Hindlimb muscle (tissue), 1 donor: ENCODE data around the gene CTXN2. TPM values are rescaled to one million over a fixed set of nuclear protein-coding genes. Genes with fewer than 3 reads are reported as not detected.

Source experiments
- DNase-seq: peaks from one replicate; pipeline ENCODE4 v3.0.0-alpha.2; 2013
- polyA plus RNA-seq: library from polyadenylated mRNA; unstranded; fragments of 120-200 nt; gene quantifications from one replicate; pipeline ENCODE4 v1.2.1, GENCODE V29; 2013; ENCODE audit not compliant: insufficient read length

Gene CTXN2
- polyA plus RNA-seq, 1 donor, result not detected

GRCh38 chr15:48225771-48226170 is 34.3 kb downstream of the CTXN2 start:
- no peak for DNase-seq

GRCh38 chr15:48230498-48230897 is 39.0 kb downstream of the CTXN2 start:
- DNase-seq, result no peak

GRCh38 chr15:48233246-48233645 is 41.8 kb downstream of the CTXN2 start:
- DNase-seq, result no peak

- no peak for DNase-seq
Measured at GRCh38 chr15:48239334-48239733, 47.9 kb downstream of the CTXN2 start.

- no peak for DNase-seq
Measured at GRCh38 chr15:48242015-48242414, 50.5 kb downstream of the CTXN2 start.

GRCh38 chr15:48242535-48242934 is 51.1 kb downstream of the CTXN2 start:
- no peak for DNase-seq

GRCh38 chr15:48244921-48245320 is 53.5 kb downstream of the CTXN2 start:
- no peak for DNase-seq

- DNase-seq, result no peak
Measured at GRCh38 chr15:48248414-48248813, 56.9 kb downstream of the CTXN2 start.

GRCh38 chr15:48250640-48251076 is 59.2 kb downstream of the CTXN2 start:
- peak; percentile 73 for DNase-seq

- no peak for DNase-seq
Measured at GRCh38 chr15:48253172-48253571, 61.7 kb downstream of the CTXN2 start.

Other genes starting within 250 kb of the CTXN2 start
- gene SLC24A5, start 70.7 kb upstream of the CTXN2 start, polyA plus RNA-seq, result 0.14 TPM
- gene MYEF2, start 13.4 kb upstream of the CTXN2 start, polyA plus RNA-seq, result 11.3 TPM
- 0.03 TPM for gene SLC12A1, start 14.6 kb downstream of the CTXN2 start, polyA plus RNA-seq
- 101 TPM for gene DUT, start 139.8 kb downstream of the CTXN2 start, polyA plus RNA-seq